Ascending aorta (tissue), 2 donors: Measurements from ENCODE around the gene PER3. TPM values are rescaled to one million over a fixed set of nuclear protein-coding genes. Genes with fewer than 3 reads are reported as not detected.

Experiments used
- DNase-seq, 2 donors: peaks; one replicate each; pipeline ENCODE4 v3.0.0-alpha.2; 2019; ENCODE audit warnings: low spot score in 2 of 2
- H3K27ac ChIP-seq, 2 donors: fragments of 200-600 bp; sonication (generic); one replicate each; pipeline ENCODE4 v1.5.1; 2016 to 2017; ENCODE audit warnings: mild to moderate bottlenecking in 1 of 2
- H3K27me3 ChIP-seq: fragments of 200-600 bp; sonication (generic); one replicate; pipeline ENCODE4 v1.5.1; 2017
- H3K36me3 ChIP-seq, 2 donors: fragments of 200-600 bp; sonication (generic); one replicate each; pipeline ENCODE4 v1.5.1; 2016
- H3K4me1 ChIP-seq, 2 donors: fragments of 200-600 bp; sonication (generic); one replicate each; pipeline ENCODE4 v1.5.1; 2016 to 2017; ENCODE audit warnings: mild to moderate bottlenecking in 1 of 2
- H3K4me3 ChIP-seq, 2 donors: fragments of 200-600 bp; sonication (generic); one replicate each; pipeline ENCODE4 v1.5.1; 2016 to 2017; ENCODE audit warnings: mild to moderate bottlenecking in 1 of 2
- H3K9me3 ChIP-seq, 2 donors: fragments of 200-600 bp; sonication (generic); one replicate each; pipeline ENCODE4 v1.5.1; 2016
- CTCF ChIP-seq, 3 experiments: fragments of 200-600 bp in 2 of 3; fragments of 450-650 bp in 1 of 3; sonication (generic) in 2 of 3; IDR thresholded peaks; one replicate each; pipeline ENCODE4 v1.5.1; 2016 to 2019; ENCODE audit warnings: antibody characterized with exemption in 3 of 3, mild to moderate bottlenecking in 1 of 3, moderate library complexity in 1 of 3
- intact Hi-C: fragments of 100-400 bp; cut with DNase I; formaldehyde crosslinking; loops from one replicate; pipeline ENCODE4 v1.15.1; 2023
- total RNA-seq: library from RNA; depleted of rRNA; stranded (reverse); fragments of >200 nt; gene quantifications from one replicate; pipeline ENCODE4 v1.1.0, GENCODE V29; 2016

Gene PER3
- total RNA-seq, 1 donor from 2014 or later = 8.1 TPM

GRCh38 chr1:7846656-7847055 is 62.6 kb downstream of the PER3 start:
- DNase-seq = no peak
- Histone ChIP-seq H3K36me3 (peaks cover 13 to 25% of the 10 kb centered on the region in 2 donors), H3K4me1 (no peaks in the 10 kb centered on the region), H3K27me3 (no peaks in the 10 kb centered on the region), H3K4me3 (no peak overlapping the region), H3K27ac (no peak overlapping the region), H3K9me3 (no peaks in the 10 kb centered on the region)
- TF ChIP-seq CTCF (IDR thresholded peaks at IDR 0.05) = no peak
- intact Hi-C loops = no loop called here

GRCh38 chr1:7847599-7847998 is 63.5 kb downstream of the PER3 start:
- Histone ChIP-seq H3K27ac (no peak overlapping the region), H3K4me3 (no peak overlapping the region), H3K9me3 (no peaks in the 10 kb centered on the region), H3K4me1 (no peaks in the 10 kb centered on the region), H3K36me3 (peaks cover 12 to 16% of the 10 kb centered on the region in 2 donors), H3K27me3 (no peaks in the 10 kb centered on the region)
- TF ChIP-seq CTCF (IDR thresholded peaks at IDR 0.05) = no peak
- intact Hi-C loops = no loop called here
- DNase-seq = no peak

GRCh38 chr1:7850786-7851185 is 66.7 kb downstream of the PER3 start:
- H3K9me3 ChIP-seq = no peaks in the 10 kb centered on the region
- no peaks in the 10 kb centered on the region for H3K36me3 ChIP-seq
- no peak overlapping the region for H3K4me3 ChIP-seq
- DNase-seq = no peak
- H3K4me1 ChIP-seq = no peaks in the 10 kb centered on the region
- intact Hi-C loops = no loop called here
- H3K27me3 ChIP-seq = no peaks in the 10 kb centered on the region
- no peak overlapping the region for H3K27ac ChIP-seq
- no peak for TF ChIP-seq CTCF (IDR thresholded peaks at IDR 0.05)

GRCh38 chr1:7852804-7853683 is 69.0 kb downstream of the PER3 start, which contains the start of gene UTS2:
TSS of gene UTS2 (minus strand) at chr1:7853065. CDS start at chr1:7853003, 62 bp downstream.
- H3K9me3 ChIP-seq = no peaks in the 10 kb centered on the region
- no peaks in the 10 kb centered on the region for H3K27me3 ChIP-seq
- DNase-seq = no peak
- no peaks in the 10 kb centered on the region for H3K4me1 ChIP-seq
- H3K27ac ChIP-seq = no peak within 1 kb of the TSS
- no peak within 1 kb of the TSS for H3K4me3 ChIP-seq
- TF ChIP-seq CTCF (IDR thresholded peaks at IDR 0.05) = no peak
- H3K36me3 ChIP-seq = no peaks in the 10 kb centered on the region
- intact Hi-C loops = no loop called here

- H3K4me1 ChIP-seq = no peaks in the 10 kb centered on the region
- no peaks in the 10 kb centered on the region for H3K9me3 ChIP-seq
- no peak overlapping the region for H3K4me3 ChIP-seq
- H3K27ac ChIP-seq = no peak overlapping the region
- no peaks in the 10 kb centered on the region for H3K27me3 ChIP-seq
- intact Hi-C loops = no loop called here
- no peak for DNase-seq
- no peaks in the 10 kb centered on the region for H3K36me3 ChIP-seq
- no peak for TF ChIP-seq CTCF (IDR thresholded peaks at IDR 0.05)
Measured at GRCh38 chr1:7853684-7854026, 69.6 kb downstream of the PER3 start.
